GM19035 (cell line): ENCODE results near the gene TMEM151B.
A peak's percentile ranks its signal among the peaks of the same experiment; 100 is the strongest.

Source experiments
- ATAC-seq: cut with Tn5 transposase; IDR thresholded peaks from one replicate; pipeline ENCODE4 v1.9.1; 2021; ENCODE audit not compliant: unreplicated experiment

Gene TMEM151B

DNA sequence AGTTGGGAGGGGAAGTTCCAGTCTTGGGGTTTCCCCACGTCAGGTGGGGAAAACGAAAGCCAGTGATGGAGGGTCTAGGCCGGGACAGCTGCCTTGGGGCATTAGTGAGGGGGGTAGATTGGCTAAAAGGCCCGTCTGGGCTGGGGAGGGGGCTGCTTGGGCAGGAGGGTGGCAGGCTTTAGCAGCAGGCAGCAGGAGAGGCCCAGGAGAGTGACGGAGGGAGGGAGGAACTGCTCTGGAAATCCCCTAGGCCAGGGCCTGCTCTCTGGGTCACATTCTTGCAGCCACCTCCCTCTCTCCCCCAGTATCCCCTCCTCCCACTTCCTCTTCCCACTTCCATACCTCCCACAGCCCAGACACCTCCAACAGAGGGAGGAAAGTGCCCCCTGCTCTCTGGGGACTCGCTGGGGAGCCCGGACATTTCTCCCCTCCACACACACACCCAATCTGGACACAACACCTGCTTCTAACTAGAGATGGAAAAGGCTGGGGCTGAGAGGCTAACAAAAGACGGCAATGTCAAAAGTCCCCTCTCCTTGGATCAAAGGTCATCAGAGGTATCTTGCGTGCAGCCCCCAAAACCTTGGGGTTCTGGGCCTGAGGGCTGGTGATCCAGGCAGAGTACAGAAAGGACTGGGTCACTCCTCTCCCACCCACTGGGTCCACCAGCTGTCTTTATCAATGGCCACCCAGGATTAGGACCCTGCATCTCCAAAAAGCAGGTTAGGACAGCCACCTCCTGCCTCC is 6.7 kb upstream of the TMEM151B start:
- no peak for ATAC-seq

DNA sequence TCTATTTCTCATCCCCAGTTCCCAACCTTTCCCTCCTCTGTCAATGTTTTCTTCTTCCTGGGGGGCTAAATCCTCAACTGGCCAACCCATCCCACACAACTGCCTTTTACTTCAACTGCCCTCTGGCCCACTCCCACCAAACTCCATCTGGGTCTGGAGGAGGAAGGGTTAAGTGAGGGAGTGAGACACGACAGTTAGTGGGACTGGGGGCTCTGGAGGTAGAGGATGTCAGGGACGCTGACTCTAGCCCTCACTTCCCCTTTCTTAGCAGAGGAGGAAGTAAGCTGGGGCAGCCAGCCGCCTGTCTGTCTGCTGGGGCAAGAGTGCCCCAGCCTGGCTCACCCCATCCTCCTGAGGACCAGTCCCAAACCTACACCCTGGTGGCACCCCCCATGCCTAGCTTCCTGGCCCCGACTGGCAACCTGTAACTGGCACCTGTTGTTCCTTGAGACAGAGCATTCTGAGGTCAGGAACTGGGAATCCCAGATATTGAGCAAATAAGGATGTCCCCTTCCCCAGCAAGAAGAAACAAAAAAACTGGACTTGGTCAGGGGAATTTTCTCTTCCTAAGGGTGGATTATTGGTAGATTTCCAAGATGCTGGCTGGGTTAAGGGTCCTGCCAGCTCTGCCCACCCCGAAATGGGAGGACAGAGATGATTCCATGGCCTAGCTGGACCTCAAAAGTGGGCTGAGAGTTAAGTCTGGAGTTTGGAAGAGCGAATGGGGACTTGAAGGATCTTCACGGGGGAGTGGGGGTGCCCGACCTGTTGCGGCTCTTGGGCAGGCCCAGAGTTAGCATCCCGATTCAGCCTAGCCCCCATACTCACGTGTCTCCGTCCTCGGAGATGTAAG is 5.9 kb upstream of the TMEM151B start:
- peak; percentile 33 for ATAC-seq

DNA sequence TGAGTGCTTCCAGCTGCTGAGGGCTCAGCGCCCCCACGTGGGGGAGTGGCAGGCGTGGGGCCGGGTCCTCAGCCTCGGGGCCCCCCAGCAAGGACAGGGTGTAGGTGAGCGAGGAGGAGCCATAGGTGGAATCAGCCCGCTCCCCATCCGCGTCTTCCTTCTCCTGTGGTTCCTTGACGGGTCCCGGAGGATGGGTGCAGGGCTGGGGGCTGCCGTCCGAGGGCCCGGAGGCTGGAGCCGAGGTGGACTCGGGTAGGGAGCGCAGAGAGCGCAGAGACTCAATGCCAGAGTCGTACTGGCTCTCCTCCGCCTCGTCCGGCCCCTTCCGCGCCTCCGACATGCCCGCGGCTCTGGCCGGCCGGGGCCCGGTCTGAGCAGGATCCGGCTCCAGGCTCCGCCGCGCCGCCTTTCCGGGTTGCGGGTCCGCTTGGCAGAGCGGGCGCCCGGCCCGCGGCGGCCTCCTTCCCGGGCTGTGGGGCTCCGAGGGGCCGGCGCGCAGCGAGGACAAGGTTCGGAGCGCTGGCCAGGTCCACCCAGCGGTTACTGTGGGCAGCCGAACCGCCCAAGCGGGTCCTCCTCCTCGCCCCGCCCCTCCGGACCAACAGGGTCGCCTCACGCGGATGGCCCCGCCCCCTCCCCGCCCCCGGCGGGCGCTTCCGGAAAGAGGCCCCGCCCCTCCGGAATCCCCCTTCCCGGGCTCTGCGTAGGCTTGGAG is 5.1 kb upstream of the TMEM151B start, which contains the start of gene NFKBIE:
Gene NFKBIE (minus strand): TSS at position 545 of the 715 bp plus-strand sequence. CDS start 205 bp downstream, at position 340.
- peak; percentile 47 for ATAC-seq

DNA sequence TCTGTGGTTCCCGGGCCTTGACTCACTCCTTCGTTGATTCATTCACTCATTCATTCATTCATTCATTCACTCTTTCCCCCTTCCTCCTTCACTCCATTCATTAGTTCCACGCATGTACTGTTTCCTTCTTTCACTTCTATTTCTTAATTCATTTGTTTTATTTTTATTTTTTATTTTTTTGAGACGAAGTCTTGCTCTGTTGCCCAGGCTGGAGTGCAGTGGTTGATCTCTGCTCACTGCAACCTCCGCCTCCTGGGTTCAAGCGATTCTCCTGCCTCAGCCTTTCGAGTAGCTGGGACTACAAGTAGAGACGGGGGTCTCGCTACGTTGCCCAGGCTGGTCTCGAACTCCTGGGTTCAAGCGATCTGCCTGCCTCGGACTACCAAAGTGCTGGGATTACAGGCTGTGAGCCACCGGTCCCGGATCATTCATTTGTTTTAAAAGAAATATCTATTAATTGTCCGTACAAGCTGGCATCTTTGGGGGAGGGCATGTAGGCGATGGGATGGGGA is 4.5 kb upstream of the TMEM151B start:
- ATAC-seq: no peak

DNA sequence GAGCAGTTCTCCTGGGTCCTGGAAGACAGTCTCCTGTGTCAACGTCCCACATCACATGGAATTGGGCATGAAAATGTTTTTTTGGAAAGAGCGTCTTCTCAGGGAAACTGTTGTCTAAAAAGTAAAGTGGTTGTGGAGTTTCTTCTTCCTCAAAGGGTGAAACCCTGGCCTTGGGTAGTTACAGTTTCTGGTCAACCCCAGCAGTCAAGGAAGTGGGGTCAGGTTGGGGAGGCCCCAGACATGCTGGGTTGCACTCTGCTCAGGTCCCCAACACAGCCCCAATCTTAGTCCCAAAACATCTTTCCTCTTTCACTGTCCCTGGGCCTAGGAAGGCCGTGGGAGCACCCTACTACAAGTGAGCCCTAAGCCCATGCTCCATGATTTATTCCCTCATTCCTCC is 3.9 kb upstream of the TMEM151B start:
- ATAC-seq: peak; percentile 20

DNA sequence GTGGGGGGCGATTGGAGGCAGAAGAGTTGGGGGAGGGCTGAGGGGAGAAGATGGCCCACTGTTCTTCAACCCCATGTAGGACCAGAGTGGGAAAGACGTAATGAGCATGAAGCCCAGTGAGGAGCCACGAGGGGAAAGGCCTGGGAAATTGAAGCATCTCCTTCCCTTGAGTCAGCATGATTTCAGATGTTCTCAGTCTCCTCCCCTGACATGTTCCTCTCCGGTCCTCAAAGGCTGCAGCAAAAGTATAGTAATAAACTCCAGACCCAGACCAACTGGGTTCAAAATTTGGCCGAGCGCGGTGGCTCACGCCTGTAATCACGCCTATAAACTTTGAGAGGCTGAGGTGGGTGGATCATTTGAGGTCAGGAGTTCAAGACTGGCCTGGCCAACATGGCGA is 3.0 kb upstream of the TMEM151B start:
- no peak for ATAC-seq

DNA sequence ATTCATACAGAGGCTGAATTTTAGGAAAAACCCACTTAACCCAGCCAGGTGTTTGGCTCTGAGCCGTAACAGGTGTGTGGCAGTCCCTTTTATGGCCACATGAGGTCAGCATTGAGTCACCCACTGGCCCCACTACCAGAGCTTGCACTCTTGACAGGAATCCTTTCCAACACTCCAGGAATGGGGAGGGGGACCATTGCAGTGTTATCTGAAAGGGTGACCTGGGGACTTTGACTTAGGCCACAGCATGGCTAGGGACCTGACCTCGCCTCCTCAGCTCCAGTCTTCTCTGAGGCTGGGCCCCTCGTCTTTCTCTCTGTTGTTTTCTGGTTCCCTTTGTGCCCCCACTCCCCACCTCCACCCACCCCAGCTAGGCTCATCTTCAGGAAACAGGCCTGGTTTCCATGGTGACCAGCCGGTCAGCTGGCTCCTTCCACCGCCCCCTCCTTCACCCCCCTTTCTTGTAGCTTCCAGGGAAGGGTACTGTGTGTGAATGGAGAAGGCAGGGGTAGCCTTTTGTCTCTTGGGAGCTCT is 2.1 kb upstream of the TMEM151B start:
- no peak for ATAC-seq

DNA sequence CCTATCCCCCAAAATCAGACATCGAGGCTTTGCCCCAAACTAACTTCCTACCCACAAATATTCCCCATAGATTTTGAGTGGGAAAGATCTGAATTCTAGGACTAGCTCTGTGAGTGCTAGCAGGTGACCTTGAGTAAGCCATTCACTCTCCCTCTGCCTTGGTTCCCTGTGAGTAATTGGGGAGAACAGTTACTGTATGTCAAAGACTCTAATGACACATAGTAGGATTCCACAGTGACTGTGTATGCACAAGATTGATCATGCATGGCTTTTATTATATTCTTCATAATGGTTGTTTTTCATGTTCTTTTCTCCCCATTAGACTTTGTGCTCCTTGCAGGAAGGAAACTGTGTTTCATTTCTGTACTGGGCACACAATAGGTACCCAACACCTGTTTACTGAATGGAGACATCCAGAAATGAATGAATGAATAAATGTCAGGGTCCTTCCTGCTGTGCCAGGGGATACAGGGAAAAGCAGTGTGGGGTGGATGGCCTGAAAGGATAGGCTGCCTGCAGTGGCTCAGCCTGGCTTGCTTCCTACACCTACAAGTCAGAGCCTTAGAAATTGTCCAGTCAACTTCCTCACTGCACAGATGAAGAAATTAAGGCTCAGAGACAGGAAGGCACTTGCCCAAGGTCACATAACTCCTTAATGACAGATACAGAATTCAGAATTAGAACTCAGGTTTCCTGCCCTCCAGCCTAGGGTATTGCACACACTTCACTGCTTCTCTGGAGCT is 901 bp upstream of the TMEM151B start:
- no peak for ATAC-seq

DNA sequence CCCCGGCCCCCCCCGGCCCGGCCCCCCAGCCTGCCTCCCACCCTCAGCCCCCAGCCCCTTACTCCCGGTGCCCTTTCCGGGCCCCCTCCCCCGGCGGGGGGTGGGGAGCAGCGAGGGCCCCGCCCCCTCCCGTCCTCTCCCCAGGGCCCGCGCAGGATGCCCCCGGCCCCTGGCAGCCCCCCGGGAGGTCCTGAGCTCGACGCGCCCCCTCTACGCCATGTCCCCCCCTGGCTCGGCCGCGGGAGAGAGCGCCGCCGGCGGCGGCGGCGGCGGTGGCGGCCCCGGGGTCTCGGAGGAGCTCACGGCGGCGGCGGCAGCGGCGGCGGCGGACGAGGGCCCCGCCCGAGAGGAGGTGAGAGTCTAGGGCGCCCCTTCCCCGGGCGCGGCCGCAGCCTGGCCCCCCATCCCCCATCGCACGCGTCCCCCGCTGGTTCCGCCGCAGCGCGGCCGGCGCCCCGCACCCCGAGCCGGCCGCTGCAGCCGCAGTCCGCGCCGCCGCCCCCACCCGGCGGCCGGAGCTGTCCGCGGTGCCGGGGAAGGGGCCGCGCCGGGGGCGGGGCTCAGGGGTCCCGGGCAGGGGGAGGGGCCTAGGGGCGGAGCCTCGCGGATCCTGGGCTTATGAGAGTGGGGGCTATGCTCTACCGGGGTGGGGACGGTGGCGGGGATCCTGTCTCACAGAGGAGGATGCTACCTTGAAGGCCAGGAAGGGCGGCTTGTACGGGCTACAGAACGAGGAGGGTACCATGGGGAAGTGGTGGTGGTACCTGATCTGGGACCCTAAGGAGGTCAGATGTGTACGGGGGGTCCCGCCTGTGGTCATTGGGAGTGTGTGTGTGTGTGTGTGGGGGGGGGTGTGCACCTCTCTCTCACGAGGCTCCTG is 516 bp downstream of the TMEM151B start:
- ATAC-seq: no peak

DNA sequence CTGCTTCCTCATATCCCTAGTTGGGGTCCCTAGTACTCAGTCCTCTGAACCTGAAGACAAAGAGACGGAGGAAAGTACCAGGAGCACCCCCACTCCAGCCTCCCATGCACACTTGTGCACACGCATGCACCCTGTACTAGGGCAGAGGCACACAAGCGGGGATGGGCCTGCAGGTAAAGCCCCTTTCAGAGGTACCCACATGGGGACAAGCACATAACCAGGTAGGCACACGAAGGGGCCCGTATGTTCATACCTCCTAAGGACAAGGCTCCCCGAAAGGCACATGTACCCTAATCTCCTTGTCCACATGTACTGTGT is 1.1 kb downstream of the TMEM151B start:
- ATAC-seq: no peak

DNA sequence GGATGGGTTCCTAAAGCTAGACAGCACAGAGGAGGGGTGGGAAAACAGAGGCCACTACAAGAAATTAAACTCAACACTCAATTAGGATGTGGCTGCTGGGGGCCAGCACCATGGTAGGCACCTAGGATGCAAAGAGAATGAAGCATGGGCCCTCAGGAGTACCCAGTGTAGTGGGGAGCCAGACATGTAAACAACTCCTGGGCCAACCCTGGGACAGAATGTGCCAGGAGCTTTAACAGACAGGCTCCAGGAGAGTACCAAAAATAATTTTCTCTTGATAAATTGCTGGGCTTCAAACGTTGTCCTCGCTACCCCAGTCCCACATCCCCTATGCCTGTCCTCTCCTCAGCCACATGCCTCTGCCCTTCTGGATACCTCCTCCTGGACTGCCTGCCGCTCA is 1.7 kb downstream of the TMEM151B start:
- ATAC-seq: no peak

DNA sequence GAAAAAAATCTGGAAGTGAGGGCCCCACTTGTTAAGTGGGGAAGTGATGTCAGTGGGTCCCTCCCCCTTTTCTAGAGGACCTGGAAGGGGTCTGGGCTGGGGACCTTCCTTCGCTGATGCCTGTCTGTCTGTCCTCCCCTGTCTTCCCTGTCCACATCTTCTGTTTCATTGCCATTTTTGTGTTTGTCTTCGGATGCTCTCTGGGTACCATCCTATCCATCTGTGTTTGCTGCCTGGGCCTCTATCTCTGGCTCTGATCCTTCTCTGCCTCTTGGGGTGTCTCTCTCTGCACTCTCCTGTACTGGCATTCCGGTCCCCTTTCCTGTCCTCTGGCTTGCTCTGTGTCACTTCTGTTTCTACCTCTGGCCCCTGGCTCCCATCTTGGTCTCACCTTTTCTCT is 2.3 kb downstream of the TMEM151B start:
- ATAC-seq: no peak

DNA sequence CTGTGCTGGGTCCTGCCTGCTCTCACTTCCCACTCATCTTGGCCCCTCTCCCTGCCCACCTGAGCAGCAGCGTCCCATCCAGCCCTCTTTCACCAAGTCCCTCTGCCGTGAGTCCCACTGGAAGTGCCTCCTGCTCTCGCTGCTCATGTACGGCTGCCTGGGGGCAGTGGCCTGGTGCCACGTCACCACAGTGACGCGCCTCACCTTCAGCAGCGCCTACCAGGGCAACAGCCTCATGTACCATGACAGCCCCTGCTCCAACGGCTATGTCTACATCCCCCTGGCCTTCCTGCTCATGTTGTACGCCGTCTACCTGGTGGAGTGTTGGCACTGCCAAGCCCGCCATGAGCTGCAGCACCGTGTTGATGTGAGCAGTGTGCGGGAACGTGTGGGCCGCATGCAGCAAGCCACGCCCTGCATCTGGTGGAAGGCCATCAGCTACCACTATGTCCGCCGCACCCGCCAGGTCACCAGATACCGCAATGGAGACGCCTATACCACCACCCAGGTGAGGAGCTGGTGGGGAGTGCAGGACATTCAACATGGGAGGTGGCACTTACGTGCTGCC is 2.8 kb downstream of the TMEM151B start:
- no peak for ATAC-seq

DNA sequence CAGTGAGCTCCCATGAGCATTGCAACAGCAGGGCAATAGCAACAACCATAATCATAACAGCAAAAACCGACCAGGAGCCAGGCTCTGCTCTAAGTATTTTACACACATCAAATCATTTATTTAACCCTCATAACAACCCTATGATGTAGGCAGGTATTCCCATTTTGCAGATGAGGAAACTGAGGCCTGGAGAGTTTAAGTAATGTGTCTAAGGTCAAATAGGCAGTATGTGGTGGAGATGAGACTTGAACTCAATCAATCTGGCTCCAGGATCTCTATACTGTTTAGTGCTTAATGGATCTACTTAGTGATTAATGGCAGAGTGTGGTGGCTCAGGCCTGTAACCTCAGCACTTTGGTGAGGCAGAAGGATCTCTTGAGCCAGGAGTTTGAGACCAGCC is 3.4 kb downstream of the TMEM151B start:
- no peak for ATAC-seq

DNA sequence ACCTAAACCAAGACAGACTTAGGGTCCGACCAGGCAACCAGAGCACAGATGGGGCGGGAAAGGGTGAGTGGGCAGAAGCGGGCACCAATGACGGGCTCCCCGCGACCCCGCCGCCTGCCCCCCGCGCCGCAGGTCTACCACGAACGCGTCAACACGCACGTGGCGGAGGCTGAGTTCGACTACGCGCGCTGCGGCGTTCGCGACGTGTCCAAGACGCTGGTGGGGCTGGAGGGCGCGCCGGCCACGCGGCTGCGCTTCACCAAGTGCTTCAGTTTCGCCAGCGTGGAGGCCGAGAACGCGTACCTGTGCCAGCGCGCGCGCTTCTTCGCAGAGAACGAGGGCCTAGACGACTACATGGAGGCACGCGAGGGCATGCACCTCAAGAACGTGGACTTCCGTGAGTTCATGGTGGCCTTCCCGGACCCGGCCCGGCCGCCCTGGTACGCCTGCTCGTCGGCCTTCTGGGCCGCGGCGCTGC is 5.1 kb downstream of the TMEM151B start:
- no peak for ATAC-seq

DNA sequence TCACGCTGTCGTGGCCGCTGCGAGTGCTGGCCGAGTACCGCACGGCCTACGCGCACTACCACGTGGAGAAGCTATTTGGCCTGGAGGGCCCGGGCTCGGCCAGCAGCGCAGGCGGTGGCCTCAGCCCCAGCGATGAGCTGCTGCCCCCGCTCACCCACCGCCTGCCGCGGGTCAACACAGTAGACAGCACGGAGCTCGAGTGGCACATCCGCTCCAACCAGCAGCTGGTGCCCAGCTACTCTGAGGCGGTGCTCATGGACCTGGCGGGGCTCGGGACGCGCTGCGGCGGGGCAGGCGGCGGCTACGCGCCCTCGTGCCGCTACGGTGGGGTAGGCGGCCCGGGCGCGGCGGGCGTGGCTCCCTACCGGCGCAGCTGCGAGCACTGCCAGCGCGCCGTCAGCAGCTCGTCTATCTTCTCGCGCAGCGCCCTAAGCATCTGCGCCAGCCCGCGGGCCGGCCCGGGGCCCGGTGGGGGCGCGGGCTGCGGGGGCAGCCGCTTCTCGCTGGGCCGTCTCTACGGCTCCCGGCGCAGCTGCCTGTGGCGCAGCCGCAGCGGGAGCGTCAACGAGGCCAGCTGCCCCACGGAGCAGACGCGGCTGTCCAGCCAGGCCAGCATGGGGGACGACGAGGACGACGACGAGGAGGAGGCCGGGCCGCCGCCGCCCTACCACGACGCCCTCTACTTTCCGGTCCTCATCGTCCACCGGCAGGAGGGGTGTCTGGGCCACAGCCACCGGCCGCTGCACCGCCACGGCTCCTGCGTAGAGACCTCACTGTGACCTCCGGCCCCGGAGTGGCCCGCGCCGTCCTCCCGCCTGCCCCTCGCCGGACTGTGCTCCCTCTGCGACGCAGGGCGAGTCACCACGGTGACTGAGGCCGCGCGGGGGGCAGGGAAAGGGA is 5.7 kb downstream of the TMEM151B start:
- no peak for ATAC-seq

DNA sequence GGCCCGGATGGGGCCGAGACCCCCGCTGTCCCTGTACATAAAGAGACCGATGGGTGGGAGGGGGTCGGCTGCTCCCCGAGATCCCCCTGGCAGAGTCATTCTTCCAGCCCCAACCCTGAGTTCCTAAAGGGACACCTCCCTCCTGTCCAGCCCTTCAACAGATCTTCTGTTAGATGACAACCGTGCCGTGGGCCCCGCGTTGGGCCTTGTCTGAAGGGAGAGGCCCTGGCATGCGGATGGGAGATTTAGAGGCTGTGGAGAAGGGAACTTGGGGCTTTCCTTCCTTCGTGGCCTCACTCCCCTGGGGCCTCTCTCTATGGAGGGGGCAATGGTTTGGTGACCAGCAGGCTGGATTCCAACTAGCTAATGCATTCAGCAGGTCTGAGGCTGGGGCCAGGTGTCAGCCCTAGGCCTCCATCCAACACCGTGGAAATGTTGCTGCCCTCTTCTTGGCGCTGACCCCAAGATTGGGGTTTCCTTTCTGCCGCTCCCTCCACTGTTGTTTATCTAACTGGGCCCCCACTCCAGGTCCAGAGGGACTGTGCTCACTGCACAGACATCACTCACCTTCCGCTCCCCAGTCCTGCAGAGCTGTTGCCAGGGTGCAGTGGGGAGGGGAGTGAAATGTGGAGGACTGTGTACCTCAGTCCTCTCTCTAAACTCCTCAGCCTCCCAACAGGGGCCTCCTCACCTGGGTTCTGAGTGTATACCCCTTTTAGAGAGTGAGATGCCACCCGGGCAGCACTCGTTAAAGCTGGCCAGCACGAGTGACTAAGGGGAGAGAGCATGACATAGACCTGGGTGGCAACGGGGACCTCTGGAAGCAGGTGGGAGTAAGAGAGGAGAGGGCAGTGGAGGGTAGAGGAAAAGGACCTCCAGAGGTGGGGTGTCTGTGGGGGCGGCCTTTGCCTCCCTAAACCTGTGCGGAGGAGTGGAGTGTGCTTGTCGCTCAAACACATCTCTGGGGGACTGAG is 6.7 kb downstream of the TMEM151B start:
- no peak for ATAC-seq
